ENCODE data around the gene KRT7.

KRT7 gene

GRCh38 chr12:52207106-52207505 is 25.9 kb upstream of the KRT7 start:
- Histone ChIP-seq H3K79me2 (ENCODE audit: control insufficient read depth, insufficient read depth, low read length, unreplicated experiment) (no peaks in the 10 kb centered on the region), H3K4me1 (ENCODE audit: control insufficient read depth, insufficient read depth, low read length, unreplicated experiment) (peaks cover 71% of the 10 kb centered on the region), H2AFZ (ENCODE audit: low read length, unreplicated experiment) (no peak overlapping the region), H3K27me3 (ENCODE audit: insufficient read depth, low read length) (no peaks in the 10 kb centered on the region), H3K27ac (ENCODE audit: low read depth, low read length) (no peak overlapping the region), H3K36me3 (ENCODE audit: insufficient read depth, low read length) (no peaks in the 10 kb centered on the region), H3K4me3 (ENCODE audit: low read depth, low read length) (no peak overlapping the region)

GRCh38 chr12:52207895-52208294 is 25.1 kb upstream of the KRT7 start:
- no peak overlapping the region for H2AFZ ChIP-seq (ENCODE audit: low read length, unreplicated experiment)
- H3K4me3 ChIP-seq (ENCODE audit: low read depth, low read length) = no peak overlapping the region
- no peak overlapping the region for H3K27ac ChIP-seq (ENCODE audit: low read depth, low read length)
- H3K27me3 ChIP-seq (ENCODE audit: insufficient read depth, low read length) = no peaks in the 10 kb centered on the region
- peaks cover 64% of the 10 kb centered on the region for H3K4me1 ChIP-seq (ENCODE audit: control insufficient read depth, insufficient read depth, low read length, unreplicated experiment)
- no peaks in the 10 kb centered on the region for H3K79me2 ChIP-seq (ENCODE audit: control insufficient read depth, insufficient read depth, low read length, unreplicated experiment)
- no peaks in the 10 kb centered on the region for H3K36me3 ChIP-seq (ENCODE audit: insufficient read depth, low read length)

GRCh38 chr12:52208424-52209165 is 24.4 kb upstream of the KRT7 start:
- H3K36me3 ChIP-seq (ENCODE audit: insufficient read depth, low read length) = no peaks in the 10 kb centered on the region
- no peak overlapping the region for H3K4me3 ChIP-seq (ENCODE audit: low read depth, low read length)
- H3K27me3 ChIP-seq (ENCODE audit: insufficient read depth, low read length) = no peaks in the 10 kb centered on the region
- H3K4me1 ChIP-seq (ENCODE audit: control insufficient read depth, insufficient read depth, low read length, unreplicated experiment) = peaks cover 57% of the 10 kb centered on the region
- H3K79me2 ChIP-seq (ENCODE audit: control insufficient read depth, insufficient read depth, low read length, unreplicated experiment) = no peaks in the 10 kb centered on the region
- no peak overlapping the region for H3K27ac ChIP-seq (ENCODE audit: low read depth, low read length)
- H2AFZ ChIP-seq (ENCODE audit: low read length, unreplicated experiment) = no peak overlapping the region

- H3K4me3 ChIP-seq (ENCODE audit: low read depth, low read length) = no peak overlapping the region
- H3K27ac ChIP-seq (ENCODE audit: low read depth, low read length) = no peak overlapping the region
- H3K4me1 ChIP-seq (ENCODE audit: control insufficient read depth, insufficient read depth, low read length, unreplicated experiment) = peaks cover 49% of the 10 kb centered on the region
- no peak overlapping the region for H2AFZ ChIP-seq (ENCODE audit: low read length, unreplicated experiment)
- no peaks in the 10 kb centered on the region for H3K79me2 ChIP-seq (ENCODE audit: control insufficient read depth, insufficient read depth, low read length, unreplicated experiment)
- H3K27me3 ChIP-seq (ENCODE audit: insufficient read depth, low read length) = no peaks in the 10 kb centered on the region
- H3K36me3 ChIP-seq (ENCODE audit: insufficient read depth, low read length) = no peaks in the 10 kb centered on the region
These were observed 23.7 kb upstream of the KRT7 start for GRCh38 chr12:52209321-52209720.

- Histone ChIP-seq H3K36me3 (ENCODE audit: insufficient read depth, low read length) (no peaks in the 10 kb centered on the region), H3K4me3 (ENCODE audit: low read depth, low read length) (no peak overlapping the region), H3K27ac (ENCODE audit: low read depth, low read length) (no peak overlapping the region; the same call in 1 of the 2 replicates), H2AFZ (ENCODE audit: low read length, unreplicated experiment) (no peak overlapping the region), H3K27me3 (ENCODE audit: insufficient read depth, low read length) (no peaks in the 10 kb centered on the region), H3K79me2 (ENCODE audit: control insufficient read depth, insufficient read depth, low read length, unreplicated experiment) (no peaks in the 10 kb centered on the region), H3K4me1 (ENCODE audit: control insufficient read depth, insufficient read depth, low read length, unreplicated experiment) (peaks cover 41% of the 10 kb centered on the region)
These were observed 22.7 kb upstream of the KRT7 start for GRCh38 chr12:52210186-52210924.

GRCh38 chr12:52210925-52211650 is 22.0 kb upstream of the KRT7 start:
- Histone ChIP-seq H3K79me2 (ENCODE audit: control insufficient read depth, insufficient read depth, low read length, unreplicated experiment) (no peaks in the 10 kb centered on the region), H3K27me3 (ENCODE audit: insufficient read depth, low read length) (no peaks in the 10 kb centered on the region), H3K36me3 (ENCODE audit: insufficient read depth, low read length) (no peaks in the 10 kb centered on the region), H3K27ac (ENCODE audit: low read depth, low read length) (no peak overlapping the region), H3K4me3 (ENCODE audit: low read depth, low read length) (no peak overlapping the region), H2AFZ (ENCODE audit: low read length, unreplicated experiment) (no peak overlapping the region), H3K4me1 (ENCODE audit: control insufficient read depth, insufficient read depth, low read length, unreplicated experiment) (peaks cover 41% of the 10 kb centered on the region)

GRCh38 chr12:52211716-52212585 is 21.1 kb upstream of the KRT7 start:
- Histone ChIP-seq H3K4me3 (ENCODE audit: low read depth, low read length) (no peak overlapping the region), H3K27me3 (ENCODE audit: insufficient read depth, low read length) (no peaks in the 10 kb centered on the region), H3K79me2 (ENCODE audit: control insufficient read depth, insufficient read depth, low read length, unreplicated experiment) (no peaks in the 10 kb centered on the region), H3K27ac (ENCODE audit: low read depth, low read length) (no peak overlapping the region), H2AFZ (ENCODE audit: low read length, unreplicated experiment) (no peak overlapping the region), H3K4me1 (ENCODE audit: control insufficient read depth, insufficient read depth, low read length, unreplicated experiment) (peaks cover 41% of the 10 kb centered on the region), H3K36me3 (ENCODE audit: insufficient read depth, low read length) (no peaks in the 10 kb centered on the region)

- H3K4me1 ChIP-seq (ENCODE audit: control insufficient read depth, insufficient read depth, low read length, unreplicated experiment) = peaks cover 44% of the 10 kb centered on the region
- no peak overlapping the region for H2AFZ ChIP-seq (ENCODE audit: low read length, unreplicated experiment)
- H3K36me3 ChIP-seq (ENCODE audit: insufficient read depth, low read length) = no peaks in the 10 kb centered on the region
- H3K79me2 ChIP-seq (ENCODE audit: control insufficient read depth, insufficient read depth, low read length, unreplicated experiment) = no peaks in the 10 kb centered on the region
- H3K27ac ChIP-seq (ENCODE audit: low read depth, low read length) = no peak overlapping the region
- no peak overlapping the region for H3K4me3 ChIP-seq (ENCODE audit: low read depth, low read length)
- no peaks in the 10 kb centered on the region for H3K27me3 ChIP-seq (ENCODE audit: insufficient read depth, low read length)
These were observed 20.1 kb upstream of the KRT7 start for GRCh38 chr12:52212701-52213563.

GRCh38 chr12:52213564-52214420 is 19.3 kb upstream of the KRT7 start:
- Histone ChIP-seq H3K4me1 (ENCODE audit: control insufficient read depth, insufficient read depth, low read length, unreplicated experiment) (peaks cover 45% of the 10 kb centered on the region), H2AFZ (ENCODE audit: low read length, unreplicated experiment) (no peak overlapping the region), H3K27ac (ENCODE audit: low read depth, low read length) (no peak overlapping the region)

More at GRCh38 chr12:52213564-52214420, 19.3 kb upstream of the KRT7 start:
- no peaks in the 10 kb centered on the region for H3K27me3 ChIP-seq (ENCODE audit: insufficient read depth, low read length)
- no peak overlapping the region for H3K4me3 ChIP-seq (ENCODE audit: low read depth, low read length)
- H3K36me3 ChIP-seq (ENCODE audit: insufficient read depth, low read length) = no peaks in the 10 kb centered on the region
- no peaks in the 10 kb centered on the region for H3K79me2 ChIP-seq (ENCODE audit: control insufficient read depth, insufficient read depth, low read length, unreplicated experiment)
